Lower leg skin (tissue), 3 donors: ENCODE results near the gene KCNG3.

Experiments used
- CTCF ChIP-seq, 3 donors: fragments of 450-650 bp; IDR thresholded peaks; one replicate each; pipeline ENCODE4 v1.5.1; 2016; ENCODE audit warnings: antibody characterized with exemption in 3 of 3, mild to moderate bottlenecking in 3 of 3, moderate library complexity in 2 of 3
- POLR2A ChIP-seq, 2 donors: fragments of 450-650 bp; IDR thresholded peaks; one replicate each; pipeline ENCODE4 v1.6.1; 2016 to 2017; ENCODE audit warnings: antibody characterized with exemption in 2 of 2, mild to moderate bottlenecking in 1 of 2, moderate library complexity in 1 of 2

GRCh38 chr2:42421157-42421485, 72.7 kb downstream of the KCNG3 start:
- TF ChIP-seq CTCF (IDR thresholded peaks at IDR 0.05) (no peak), POLR2A (IDR thresholded peaks at IDR 0.05) (no peak)
